ENCODE data around the gene FLNA. TPM values are rescaled to one million over a fixed set of nuclear protein-coding genes. Genes with fewer than 3 reads are reported as not detected.
A peak's percentile ranks its signal among the peaks of the same experiment; 100 is the strongest.

FLNA gene
- polyA plus RNA-seq, 1 experiment: 605 TPM

DNA sequence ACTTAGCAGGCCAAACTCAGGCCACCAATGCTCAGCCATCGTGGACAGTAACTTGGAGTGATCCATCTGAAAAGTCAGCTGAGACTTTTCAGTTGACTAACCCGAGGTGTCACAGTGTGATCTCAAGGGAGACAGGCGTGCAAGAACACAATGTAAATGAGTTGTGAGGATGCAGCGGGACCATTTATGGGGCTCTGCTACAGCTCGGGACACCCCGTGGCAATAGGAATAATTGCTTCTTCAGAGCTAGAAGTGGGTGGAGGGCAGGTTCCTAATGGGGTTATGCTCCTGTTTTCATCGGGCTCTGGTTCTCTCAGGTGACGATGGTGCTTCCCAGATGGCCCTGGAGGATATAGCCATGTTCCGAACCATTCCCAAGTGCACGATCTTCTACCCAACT is 51.5 kb downstream of the FLNA start:
- no peak overlapping the region for H3K4me3 ChIP-seq (ENCODE audit: low read depth, low read length)
- TF ChIP-seq, protein P1, sequence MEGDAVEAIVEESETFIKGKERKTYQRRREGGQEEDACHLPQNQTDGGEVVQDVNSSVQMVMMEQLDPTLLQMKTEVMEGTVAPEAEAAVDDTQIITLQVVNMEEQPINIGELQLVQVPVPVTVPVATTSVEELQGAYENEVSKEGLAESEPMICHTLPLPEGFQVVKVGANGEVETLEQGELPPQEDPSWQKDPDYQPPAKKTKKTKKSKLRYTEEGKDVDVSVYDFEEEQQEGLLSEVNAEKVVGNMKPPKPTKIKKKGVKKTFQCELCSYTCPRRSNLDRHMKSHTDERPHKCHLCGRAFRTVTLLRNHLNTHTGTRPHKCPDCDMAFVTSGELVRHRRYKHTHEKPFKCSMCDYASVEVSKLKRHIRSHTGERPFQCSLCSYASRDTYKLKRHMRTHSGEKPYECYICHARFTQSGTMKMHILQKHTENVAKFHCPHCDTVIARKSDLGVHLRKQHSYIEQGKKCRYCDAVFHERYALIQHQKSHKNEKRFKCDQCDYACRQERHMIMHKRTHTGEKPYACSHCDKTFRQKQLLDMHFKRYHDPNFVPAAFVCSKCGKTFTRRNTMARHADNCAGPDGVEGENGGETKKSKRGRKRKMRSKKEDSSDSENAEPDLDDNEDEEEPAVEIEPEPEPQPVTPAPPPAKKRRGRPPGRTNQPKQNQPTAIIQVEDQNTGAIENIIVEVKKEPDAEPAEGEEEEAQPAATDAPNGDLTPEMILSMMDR (IDR thresholded peaks at IDR 0.05; ENCODE audit: low read depth, low read length): no peak
- no peak overlapping the region for H3K27ac ChIP-seq (ENCODE audit: low read depth, low read length)
- POLR2A ChIA-PET: no interaction called here
- no peak for DNase-seq (ENCODE audit: low read depth, low spot score)
- H3K27me3 ChIP-seq (ENCODE audit: control insufficient read depth, insufficient read depth, low read length): peaks cover 35% of the 10 kb centered on the region
- CTCF ChIA-PET: no interaction called here
- H3K9me3 ChIP-seq (ENCODE audit: control insufficient read depth, insufficient read depth, low read length): no peaks in the 10 kb centered on the region

DNA sequence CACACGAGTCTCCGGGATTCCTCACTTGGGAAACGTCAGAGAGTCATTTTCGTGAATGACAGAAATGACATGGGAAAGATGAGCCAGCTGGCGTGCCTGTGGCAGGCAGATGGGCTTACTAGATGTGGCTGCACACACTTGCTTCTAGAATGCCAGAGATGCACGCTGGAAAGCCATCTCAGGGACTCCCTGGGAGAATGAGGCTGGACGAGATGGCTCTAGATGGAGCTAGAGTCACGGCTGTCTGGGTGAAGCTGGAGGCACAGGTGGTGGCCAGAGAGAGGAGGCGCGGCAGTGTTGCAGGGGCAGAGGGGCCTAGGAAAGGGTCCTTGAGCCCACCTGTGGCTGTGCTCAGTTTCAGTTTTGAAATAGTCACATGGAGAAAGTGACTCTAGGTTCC is 52.8 kb downstream of the FLNA start:
- TF ChIP-seq, protein P1 (IDR thresholded peaks at IDR 0.05; ENCODE audit: low read depth, low read length): no peak
- Histone ChIP-seq H3K27me3 (ENCODE audit: control insufficient read depth, insufficient read depth, low read length) (peaks cover 27% of the 10 kb centered on the region), H3K9me3 (ENCODE audit: control insufficient read depth, insufficient read depth, low read length) (no peaks in the 10 kb centered on the region), H3K27ac (ENCODE audit: low read depth, low read length) (no peak overlapping the region), H3K4me3 (ENCODE audit: low read depth, low read length) (no peak overlapping the region)
- ChIA-PET CTCF (interaction anchor here (0.5 kb wide), 1 partner anchor 484 kb away, joined by 3 read pairs; no protein-coding TSS in a partner anchor), POLR2A (no interaction called here)
- no peak for DNase-seq (ENCODE audit: low read depth, low spot score)

DNA sequence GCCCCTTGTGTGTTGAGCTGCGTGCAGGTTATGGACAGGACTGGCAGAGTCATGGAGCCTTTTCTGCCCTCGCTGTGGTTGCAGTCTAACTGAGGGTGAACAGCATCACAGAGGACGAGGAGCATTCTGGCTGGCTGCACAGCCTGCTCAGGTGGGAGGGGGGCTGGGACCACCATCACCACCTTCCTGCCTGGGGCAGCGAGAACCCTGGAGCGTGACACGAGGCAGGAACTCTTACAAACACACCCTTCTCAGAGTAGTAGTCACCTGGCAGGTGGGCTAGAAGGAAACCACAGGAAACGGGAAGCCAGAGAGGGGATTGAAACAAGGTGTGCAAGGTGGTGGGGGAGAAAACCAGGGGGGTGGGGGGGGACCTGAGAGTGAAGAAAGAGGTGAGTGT is 53.3 kb downstream of the FLNA start:
- Histone ChIP-seq H3K9me3 (ENCODE audit: control insufficient read depth, insufficient read depth, low read length) (no peaks in the 10 kb centered on the region), H3K4me3 (ENCODE audit: low read depth, low read length) (no peak overlapping the region), H3K27ac (ENCODE audit: low read depth, low read length) (no peak overlapping the region), H3K27me3 (ENCODE audit: control insufficient read depth, insufficient read depth, low read length) (peaks cover 24% of the 10 kb centered on the region)
- no peak for DNase-seq (ENCODE audit: low read depth, low spot score)
- ChIA-PET CTCF (interaction anchor here (0.5 kb wide), 1 partner anchor 484 kb away, joined by 3 read pairs; no protein-coding TSS in a partner anchor), POLR2A (no interaction called here)
- TF ChIP-seq, protein P1 (IDR thresholded peaks at IDR 0.05; ENCODE audit: low read depth, low read length): no peak

DNA sequence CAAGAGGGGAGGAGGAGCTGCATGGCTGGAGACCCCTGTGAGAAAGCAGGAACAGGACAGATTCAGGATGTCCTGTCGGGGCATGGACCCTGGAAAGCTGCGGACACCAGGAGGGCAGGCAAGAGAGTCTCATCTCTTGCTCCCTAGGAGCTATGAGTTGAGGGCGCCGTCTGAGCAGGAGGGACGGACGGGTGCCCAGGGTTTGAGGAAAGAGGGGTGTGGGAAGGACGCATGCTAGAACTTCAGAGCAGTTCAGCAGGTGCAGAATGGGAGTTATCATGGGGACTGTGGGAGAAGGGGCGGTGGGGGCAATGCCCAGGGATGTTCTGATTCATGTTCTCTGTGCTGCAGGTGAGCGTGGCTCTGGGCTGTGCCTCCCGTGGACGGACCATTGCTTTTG is 54.0 kb downstream of the FLNA start:
- Histone ChIP-seq H3K27ac (ENCODE audit: low read depth, low read length) (no peak overlapping the region), H3K27me3 (ENCODE audit: control insufficient read depth, insufficient read depth, low read length) (peaks cover 22% of the 10 kb centered on the region), H3K4me3 (ENCODE audit: low read depth, low read length) (no peak overlapping the region), H3K9me3 (ENCODE audit: control insufficient read depth, insufficient read depth, low read length) (no peaks in the 10 kb centered on the region)
- TF ChIP-seq, protein P1 (IDR thresholded peaks at IDR 0.05; ENCODE audit: low read depth, low read length): no peak
- POLR2A ChIA-PET: no interaction called here
- DNase-seq (ENCODE audit: low read depth, low spot score): no peak
- CTCF ChIA-PET: no interaction called here

DNA sequence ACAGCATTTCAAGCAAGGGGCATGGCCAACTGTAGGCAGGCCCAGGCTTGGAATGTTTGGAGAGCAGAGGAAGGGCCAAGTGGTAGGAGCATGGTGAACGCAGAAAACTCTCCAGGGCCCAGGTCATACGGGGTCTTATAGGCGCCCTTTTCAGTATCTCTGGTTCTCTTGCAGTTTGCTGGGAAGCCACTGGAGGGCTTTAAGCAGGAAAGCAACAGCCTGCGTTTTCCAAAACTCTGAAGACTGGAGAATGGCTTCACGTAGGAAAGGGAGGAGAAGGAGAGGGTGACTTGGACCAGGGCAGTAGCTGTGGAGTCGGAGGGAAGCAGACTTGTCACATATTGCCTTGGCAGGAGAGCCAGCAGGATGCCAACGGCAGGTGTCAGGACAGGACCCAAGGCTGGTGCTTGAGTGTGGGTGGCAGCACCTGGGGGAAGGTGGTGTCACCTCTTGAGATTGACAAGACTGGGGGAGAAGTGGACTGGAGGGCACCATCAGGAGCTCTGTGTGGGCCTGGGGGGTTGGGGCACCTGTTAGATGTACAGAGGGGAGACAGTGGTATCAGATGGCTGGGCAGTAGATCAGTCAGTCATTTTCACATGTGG is 56.9 kb downstream of the FLNA start:
- Histone ChIP-seq H3K4me3 (ENCODE audit: low read depth, low read length) (no peak overlapping the region), H3K9me3 (ENCODE audit: control insufficient read depth, insufficient read depth, low read length) (no peaks in the 10 kb centered on the region), H3K27ac (ENCODE audit: low read depth, low read length) (no peak overlapping the region), H3K27me3 (ENCODE audit: control insufficient read depth, insufficient read depth, low read length) (peaks cover 5% of the 10 kb centered on the region)
- no peak for DNase-seq (ENCODE audit: low read depth, low spot score)
- TF ChIP-seq, protein P1 (IDR thresholded peaks at IDR 0.05; ENCODE audit: low read depth, low read length): peak; percentile 58
- ChIA-PET POLR2A (no interaction called here), CTCF (interaction anchor here (0.6 to 3.2 kb wide), 5 partner anchors 9 to 657 kb away, joined by 4 to 12 read pairs (median 5); no protein-coding TSS in a partner anchor)
